IMR-90 (cell line): Measurements from ENCODE around the gene SYPL1. TPM values are rescaled to one million over a fixed set of nuclear protein-coding genes. Genes with fewer than 3 reads are reported as not detected.

Source experiments
- ATAC-seq: fragments of 200-7000 bp; cut with Tn5 transposase; 2 replicates; pipeline ENCODE4 v1.9.1; 2020; ENCODE audit warnings: low read depth, mild to moderate bottlenecking, moderate library complexity
- BruUV-seq: library from RNA; stranded (reverse); fragments of 400-500 nt; replicated peaks from 2 replicates; lab custom pipeline; 2021; lab: Mats Ljungman, UMichigan
- CTCF ChIA-PET: fragments of 300-600 bp; formaldehyde crosslinking; extraction: SDS; loops from one replicate; lab custom pipeline; 2021; ENCODE audit warnings: antibody characterized with exemption; lab: Yijun Ruan, JAX
- POLR2A ChIA-PET: fragments of 300-600 bp; sonication (Branson Sonifier 250); formaldehyde crosslinking; loops from one replicate; lab custom pipeline; 2022; ENCODE audit warnings: antibody characterized with exemption; ENCODE audit not compliant: unreplicated experiment; lab: Charles Lee
- DNase-seq: peaks from one replicate; pipeline ENCODE4 v3.0.0; 2013
- H2AFZ ChIP-seq: replicated peaks from 2 replicates; pipeline ENCODE3; 2013; ENCODE audit warnings: low read length, mild to moderate bottlenecking; ENCODE audit not compliant: poor library complexity
- H2AK5ac ChIP-seq: 2 replicates; pipeline ENCODE4 v1.6.1; 2013; ENCODE audit warnings: low read depth, low read length, inconsistent platforms
- H2AK9ac ChIP-seq: replicated peaks from 2 replicates; pipeline ENCODE3; 2013; ENCODE audit warnings: mild to moderate bottlenecking, low read depth, low read length, moderate library complexity; ENCODE audit not compliant: poor library complexity
- H2BK120ac ChIP-seq: 2 replicates; pipeline ENCODE4 v1.6.1; 2013; ENCODE audit warnings: low read depth, low read length, inconsistent platforms
- H2BK15ac ChIP-seq: 3 replicates; pipeline ENCODE4 v1.6.1; 2013; ENCODE audit warnings: low read depth, low read length, inconsistent platforms
- H2BK20ac ChIP-seq: 2 replicates; pipeline ENCODE4 v1.6.1; 2013; ENCODE audit warnings: low read depth, mild to moderate bottlenecking, inconsistent platforms, low read length, moderate library complexity
- H2BK5ac ChIP-seq: 2 replicates; pipeline ENCODE4 v1.6.1; 2013; ENCODE audit warnings: mild to moderate bottlenecking, low read depth, low read length, inconsistent platforms; ENCODE audit not compliant: poor library complexity, severe bottlenecking
- H3K14ac ChIP-seq: replicated peaks from 2 replicates; pipeline ENCODE4 v1.6.1; 2013; ENCODE audit warnings: low read depth, low read length, inconsistent platforms
- H3K18ac ChIP-seq: 2 replicates; pipeline ENCODE4 v1.6.1; 2013; ENCODE audit warnings: low read depth, low read length, control low read depth
- H3K23ac ChIP-seq: 2 replicates; pipeline ENCODE4 v1.6.1; 2013; ENCODE audit warnings: low read depth, low read length, inconsistent platforms
- H3K27ac ChIP-seq: 2 replicates; pipeline ENCODE4 v1.5.1; 2013; ENCODE audit warnings: mild to moderate bottlenecking, control low read depth, low read length; ENCODE audit not compliant: insufficient read depth
- H3K27me3 ChIP-seq: 2 replicates; pipeline ENCODE4 v1.6.1; 2013; ENCODE audit warnings: low read length; ENCODE audit not compliant: control insufficient read depth, insufficient read depth
- H3K36me3 ChIP-seq: 2 replicates; pipeline ENCODE4 v1.6.1; 2013; ENCODE audit warnings: low read length, mixed read lengths; ENCODE audit not compliant: control insufficient read depth, insufficient read depth
- H3K4ac ChIP-seq: 2 replicates; pipeline ENCODE4 v1.6.1; 2013; ENCODE audit warnings: low read depth, low read length, inconsistent platforms
- H3K4me1 ChIP-seq: 2 replicates; pipeline ENCODE4 v1.6.1; 2013; ENCODE audit warnings: low read length, mixed read lengths; ENCODE audit not compliant: control insufficient read depth, insufficient read depth
- H3K4me2 ChIP-seq: 2 replicates; pipeline ENCODE4 v1.6.1; 2013; ENCODE audit warnings: low read depth, mild to moderate bottlenecking, control low read depth, low read length, moderate library complexity
- H3K4me3 ChIP-seq: 2 replicates; pipeline ENCODE4 v1.5.1; 2013; ENCODE audit warnings: low read depth, mild to moderate bottlenecking, control low read depth, low read length, moderate library complexity; ENCODE audit not compliant: insufficient read depth
- H3K56ac ChIP-seq: 2 replicates; pipeline ENCODE4 v1.6.1; 2013; ENCODE audit warnings: low read length, inconsistent platforms; ENCODE audit not compliant: insufficient read depth; ENCODE audit errors: extremely low read depth
- H3K79me1 ChIP-seq, 2 experiments: 2 replicates each; pipeline ENCODE4 v1.6.1; 2013; ENCODE audit warnings: low read length in 2 of 2, inconsistent platforms in 1 of 2, low read depth in 1 of 2
- H3K9ac ChIP-seq: 2 replicates; pipeline ENCODE4 v1.6.1; 2013; ENCODE audit warnings: low read depth, low read length, control low read depth
- H3K9me1 ChIP-seq: 2 replicates; pipeline ENCODE4 v1.6.1; 2013; ENCODE audit warnings: low read length, inconsistent platforms; ENCODE audit not compliant: insufficient read depth
- H3K9me3 ChIP-seq: 2 replicates; pipeline ENCODE4 v1.6.1; 2013; ENCODE audit warnings: low read length; ENCODE audit not compliant: control insufficient read depth, insufficient read depth
- H4K20me1 ChIP-seq: 2 replicates; pipeline ENCODE4 v1.6.1; 2013; ENCODE audit warnings: low read length, inconsistent platforms; ENCODE audit not compliant: insufficient read depth
- H4K5ac ChIP-seq: 2 replicates; pipeline ENCODE4 v1.6.1; 2013; ENCODE audit warnings: mild to moderate bottlenecking, low read depth, low read length, control low read depth
- H4K8ac ChIP-seq, 2 experiments: 2 replicates each; pipeline ENCODE4 v1.6.1; 2013; ENCODE audit warnings: low read depth in 2 of 2, low read length in 2 of 2, control low read depth in 1 of 2, inconsistent platforms in 1 of 2
- H4K91ac ChIP-seq: 2 replicates; pipeline ENCODE4 v1.6.1; 2013; ENCODE audit warnings: low read depth, low read length, inconsistent platforms; ENCODE audit not compliant: insufficient read depth
- BHLHE40 ChIP-seq: fragments of 150-350 bp; IDR thresholded peaks from 2 replicates; pipeline ENCODE4 v1.6.1; 2016; ENCODE audit warnings: mild to moderate bottlenecking, low read depth, low read length
- CEBPB ChIP-seq: IDR thresholded peaks from 2 replicates; pipeline ENCODE4 v1.6.1; 2012; ENCODE audit warnings: low read depth, low read length, improper control_type of control experiment
- CHD1 ChIP-seq: IDR thresholded peaks from 2 replicates; pipeline ENCODE4 v1.6.1; 2012; ENCODE audit warnings: low read depth, low read length, improper control_type of control experiment
- ELK1 ChIP-seq: fragments of 150-350 bp; IDR thresholded peaks from 2 replicates; pipeline ENCODE4 v1.6.1; 2016; ENCODE audit warnings: low read depth, mild to moderate bottlenecking, low read length, moderate library complexity, borderline replicate concordance
- FOS ChIP-seq: fragments of 150-350 bp; IDR thresholded peaks from 2 replicates; pipeline ENCODE4 v1.6.1; 2016; ENCODE audit warnings: low read depth, low read length
- MAFK ChIP-seq: IDR thresholded peaks from 2 replicates; pipeline ENCODE4 v1.6.1; 2012; ENCODE audit warnings: low read depth, low read length, improper control_type of control experiment
- MAZ ChIP-seq: IDR thresholded peaks from 2 replicates; pipeline ENCODE4 v1.6.1; 2012; ENCODE audit warnings: low read depth, mild to moderate bottlenecking, low read length, improper control_type of control experiment, moderate library complexity, borderline replicate concordance
- MXI1 ChIP-seq: IDR thresholded peaks from 2 replicates; pipeline ENCODE4 v1.6.1; 2012; ENCODE audit warnings: low read depth, mild to moderate bottlenecking, low read length, moderate library complexity, borderline replicate concordance
- NFE2L2 ChIP-seq: fragments of 150-350 bp; IDR thresholded peaks from 2 replicates; pipeline ENCODE4 v1.6.1; 2016; ENCODE audit warnings: low read depth, mild to moderate bottlenecking, low read length
- POLR2A ChIP-seq: IDR thresholded peaks from 2 replicates; pipeline ENCODE4 v1.6.1; 2012; ENCODE audit warnings: mild to moderate bottlenecking, low read depth, low read length
- RAD21 ChIP-seq: IDR thresholded peaks from 2 replicates; pipeline ENCODE4 v1.6.1; 2012; ENCODE audit warnings: low read length, improper control_type of control experiment
- RCOR1 ChIP-seq: IDR thresholded peaks from 2 replicates; pipeline ENCODE4 v1.6.1; 2012; ENCODE audit warnings: mild to moderate bottlenecking, low read length, improper control_type of control experiment; ENCODE audit not compliant: insufficient replicate concordance
- RFX5 ChIP-seq: IDR thresholded peaks from 2 replicates; pipeline ENCODE4 v1.8.0; 2012; ENCODE audit warnings: low read depth, mild to moderate bottlenecking, low read length, moderate library complexity
- SMC3 ChIP-seq: fragments of 150-350 bp; IDR thresholded peaks from 2 replicates; pipeline ENCODE4 v1.6.1; 2016; ENCODE audit warnings: low read depth, mild to moderate bottlenecking, antibody characterized with exemption, low read length, moderate library complexity
- WGBS, 2 experiments: methylation state at CpG; one replicate each; pipeline versions ENCODE4 v1.1.5 to v1.1.7; 2013; ENCODE audit warnings: missing lambda C conversion rate in 2 of 2; ENCODE audit not compliant: insufficient read length in 1 of 2; ENCODE audit errors: extremely low coverage in 2 of 2; 5-methylcytosine and 5-hydroxymethylcytosine counted together
- dilution Hi-C: fragments of 300-500 bp; cut with HindIII; formaldehyde crosslinking; loops from one replicate; pipeline ENCODE4 v1.14.3; 2018; ENCODE audit warnings: low sequenced_read_pairs; ENCODE audit not compliant: unreplicated experiment
- in situ Hi-C: fragments of 300-500 bp; cut with MboI; formaldehyde crosslinking; loops from 3 replicates; pipeline ENCODE4 v1.14.3; 2019; ENCODE audit warnings: low sequenced_read_pairs, inconsistent platforms, mixed read lengths
- intact Hi-C: fragments of 100-400 bp; cut with micrococcal nuclease; formaldehyde crosslinking; loops from 2 replicates; pipeline ENCODE4 v1.10.0; 2022
- polyA plus RNA-seq, 3 experiments: library from polyadenylated mRNA; depleted of rRNA; stranded (reverse); fragments of >200 nt; gene quantifications; 2 replicates each; pipeline ENCODE4 v1.2.3, GENCODE V29; 2012; ENCODE audit warnings: low replicate concordance in 1 of 3
- total RNA-seq: library from RNA; depleted of rRNA; stranded (reverse); fragments of >200 nt; gene quantifications from 2 replicates; pipeline ENCODE4 v1.2.3, GENCODE V29; 2012
- TF ChIP-seq, protein P1 (sequence below): conservative IDR thresholded peaks from 2 replicates; pipeline ENCODE4 v1.5.1; 2012; ENCODE audit warnings: mild to moderate bottlenecking, low read depth, low read length, improper control_type of control experiment
- TF ChIP-seq, protein P2 (sequence below): fragments of 150-350 bp; IDR thresholded peaks from 2 replicates; pipeline ENCODE4 v1.6.1; 2017; ENCODE audit warnings: mild to moderate bottlenecking, antibody characterized with exemption, low read length, low read depth

SYPL1 gene
- total and polyA plus RNA-seq, 2 of the 4 experiments (the other 2 are of a cell fraction): 19.0 to 45.0 TPM

- H2AK5ac ChIP-seq: no peak overlapping the region
- H3K14ac ChIP-seq: no peak overlapping the region
- BruUV-seq: no TSS peak
- H3K79me1 ChIP-seq: no peaks in the 10 kb centered on the region
- H3K4me3 ChIP-seq: no peak overlapping the region
- no peak overlapping the region for H2BK15ac ChIP-seq
- H3K9me3 ChIP-seq: no peaks in the 10 kb centered on the region
- no peak overlapping the region for H3K18ac ChIP-seq
- no peak overlapping the region for H3K56ac ChIP-seq
- no peaks in the 10 kb centered on the region for H4K20me1 ChIP-seq
- TF ChIP-seq RAD21 (no peak), CEBPB (no peak), MAFK (no peak), ELK1 (no peak), MAZ (no peak), POLR2A (no peak), SMC3 (no peak), FOS (no peak), RFX5 (no peak), MXI1 (no peak), CHD1 (no peak), NFE2L2 (no peak), BHLHE40 (no peak), RCOR1 (no peak)
- TF ChIP-seq, protein P1, sequence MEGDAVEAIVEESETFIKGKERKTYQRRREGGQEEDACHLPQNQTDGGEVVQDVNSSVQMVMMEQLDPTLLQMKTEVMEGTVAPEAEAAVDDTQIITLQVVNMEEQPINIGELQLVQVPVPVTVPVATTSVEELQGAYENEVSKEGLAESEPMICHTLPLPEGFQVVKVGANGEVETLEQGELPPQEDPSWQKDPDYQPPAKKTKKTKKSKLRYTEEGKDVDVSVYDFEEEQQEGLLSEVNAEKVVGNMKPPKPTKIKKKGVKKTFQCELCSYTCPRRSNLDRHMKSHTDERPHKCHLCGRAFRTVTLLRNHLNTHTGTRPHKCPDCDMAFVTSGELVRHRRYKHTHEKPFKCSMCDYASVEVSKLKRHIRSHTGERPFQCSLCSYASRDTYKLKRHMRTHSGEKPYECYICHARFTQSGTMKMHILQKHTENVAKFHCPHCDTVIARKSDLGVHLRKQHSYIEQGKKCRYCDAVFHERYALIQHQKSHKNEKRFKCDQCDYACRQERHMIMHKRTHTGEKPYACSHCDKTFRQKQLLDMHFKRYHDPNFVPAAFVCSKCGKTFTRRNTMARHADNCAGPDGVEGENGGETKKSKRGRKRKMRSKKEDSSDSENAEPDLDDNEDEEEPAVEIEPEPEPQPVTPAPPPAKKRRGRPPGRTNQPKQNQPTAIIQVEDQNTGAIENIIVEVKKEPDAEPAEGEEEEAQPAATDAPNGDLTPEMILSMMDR: no peak
- TF ChIP-seq, protein P2, sequence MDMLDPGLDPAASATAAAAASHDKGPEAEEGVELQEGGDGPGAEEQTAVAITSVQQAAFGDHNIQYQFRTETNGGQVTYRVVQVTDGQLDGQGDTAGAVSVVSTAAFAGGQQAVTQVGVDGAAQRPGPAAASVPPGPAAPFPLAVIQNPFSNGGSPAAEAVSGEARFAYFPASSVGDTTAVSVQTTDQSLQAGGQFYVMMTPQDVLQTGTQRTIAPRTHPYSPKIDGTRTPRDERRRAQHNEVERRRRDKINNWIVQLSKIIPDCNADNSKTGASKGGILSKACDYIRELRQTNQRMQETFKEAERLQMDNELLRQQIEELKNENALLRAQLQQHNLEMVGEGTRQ: no peak
- CTCF ChIA-PET: no interaction called here
- no peak overlapping the region for H3K23ac ChIP-seq
- DNase-seq (no peak), ATAC-seq (no peak)
- H3K4me2 ChIP-seq: no peak overlapping the region
- H3K27ac ChIP-seq: no peak overlapping the region
- no peak overlapping the region for H3K9ac ChIP-seq
- no peak overlapping the region for H4K5ac ChIP-seq
- no peaks in the 10 kb centered on the region for H3K36me3 ChIP-seq
- H3K4me1 ChIP-seq: no peaks in the 10 kb centered on the region
- no peak overlapping the region for H2BK5ac ChIP-seq
- no peak overlapping the region for H4K91ac ChIP-seq
- no peak overlapping the region for H4K8ac ChIP-seq
- no peak overlapping the region for H3K4ac ChIP-seq
- no peak overlapping the region for H2AK9ac ChIP-seq
- WGBS, 2 experiments: 92% methylated on average over 6 of the region's 9 CpGs; no CpG with 5 or more reads in 1 of the 2 experiments
- H3K9me1 ChIP-seq: no peaks in the 10 kb centered on the region; the same call in 1 of the 2 replicates
- peaks cover 9% of the 10 kb centered on the region for H3K27me3 ChIP-seq
- H2AFZ ChIP-seq: no peak overlapping the region
- dilution Hi-C loops (no loop called here), in situ Hi-C loops (no loop called here), intact Hi-C loops (no loop called here)
- POLR2A ChIA-PET: interaction anchor here (0.6 kb wide), 1 partner anchor 1088 kb away, joined by 4 read pairs; no protein-coding TSS in a partner anchor
- H2BK20ac ChIP-seq: no peak overlapping the region
- H2BK120ac ChIP-seq: no peak overlapping the region
These were observed 37.9 kb downstream of the SYPL1 start for GRCh38 chr7:106074257-106074656.
